GM18508 (cell line): ENCODE results near the gene RNF182.
"Not testable (repeated sequence)": the region's sequence is repeated elsewhere in the genome, so short reads cannot be mapped to it uniquely, and the experiment has no call there.

Experiments used
- ATAC-seq: cut with Tn5 transposase; IDR thresholded peaks from one replicate; pipeline ENCODE4 v1.9.1; 2021; ENCODE audit warnings: moderate number of reproducible peaks; ENCODE audit not compliant: insufficient read depth, unreplicated experiment

RNF182 gene

GRCh38 chr6:13993416-13993815 lies 68.7 kb downstream of the RNF182 start:
- ATAC-seq, result no peak

- no peak for ATAC-seq
Measured at GRCh38 chr6:13998356-13998755, 73.6 kb downstream of the RNF182 start.

GRCh38 chr6:14000901-14001300 lies 76.1 kb downstream of the RNF182 start:
- ATAC-seq, result no peak

GRCh38 chr6:14001329-14002012 lies 76.7 kb downstream of the RNF182 start:
- no peak for ATAC-seq

GRCh38 chr6:14002176-14002947 lies 77.6 kb downstream of the RNF182 start:
- no peak for ATAC-seq

GRCh38 chr6:14004258-14004657 lies 79.5 kb downstream of the RNF182 start:
- ATAC-seq, result no peak

- no peak for ATAC-seq
Measured at GRCh38 chr6:14008809-14009208, 84.1 kb downstream of the RNF182 start.

- ATAC-seq, result no peak
Measured at GRCh38 chr6:14009431-14009830, 84.7 kb downstream of the RNF182 start.

- ATAC-seq, result no peak
Measured at GRCh38 chr6:14010275-14010674, 85.5 kb downstream of the RNF182 start.

- no peak for ATAC-seq
Measured at GRCh38 chr6:14012313-14013030, 87.7 kb downstream of the RNF182 start.

GRCh38 chr6:14015964-14016363 lies 91.2 kb downstream of the RNF182 start:
- no peak for ATAC-seq

- no peak for ATAC-seq
Measured at GRCh38 chr6:14016432-14016831, 91.7 kb downstream of the RNF182 start.

GRCh38 chr6:14016935-14017625 lies 92.3 kb downstream of the RNF182 start:
- no peak for ATAC-seq

GRCh38 chr6:14017626-14018475 lies 93.1 kb downstream of the RNF182 start:
- ATAC-seq, result no peak

GRCh38 chr6:14018559-14018958 lies 93.8 kb downstream of the RNF182 start:
- ATAC-seq, result not testable (repeated sequence)

- ATAC-seq, result no peak
Measured at GRCh38 chr6:14020551-14020950, 95.8 kb downstream of the RNF182 start.

- no peak for ATAC-seq
Measured at GRCh38 chr6:14021449-14021848, 96.7 kb downstream of the RNF182 start.

- no peak for ATAC-seq
Measured at GRCh38 chr6:14022673-14023072, 97.9 kb downstream of the RNF182 start.

- ATAC-seq, result no peak
Measured at GRCh38 chr6:14023855-14024254, 99.1 kb downstream of the RNF182 start.

- ATAC-seq, result no peak
Measured at GRCh38 chr6:14025160-14025559, 100.4 kb downstream of the RNF182 start.
